GM12874 (cell line): ENCODE data around the gene PARD3.

ENCODE experiments used
- TF ChIP-seq, protein P1 (sequence below): IDR thresholded peaks from 2 replicates; pipeline ENCODE4 v1.5.1; 2011; ENCODE audit warnings: low read depth, mild to moderate bottlenecking, control low read depth, low read length, moderate library complexity; ENCODE audit not compliant: insufficient read depth

The PARD3 gene

DNA sequence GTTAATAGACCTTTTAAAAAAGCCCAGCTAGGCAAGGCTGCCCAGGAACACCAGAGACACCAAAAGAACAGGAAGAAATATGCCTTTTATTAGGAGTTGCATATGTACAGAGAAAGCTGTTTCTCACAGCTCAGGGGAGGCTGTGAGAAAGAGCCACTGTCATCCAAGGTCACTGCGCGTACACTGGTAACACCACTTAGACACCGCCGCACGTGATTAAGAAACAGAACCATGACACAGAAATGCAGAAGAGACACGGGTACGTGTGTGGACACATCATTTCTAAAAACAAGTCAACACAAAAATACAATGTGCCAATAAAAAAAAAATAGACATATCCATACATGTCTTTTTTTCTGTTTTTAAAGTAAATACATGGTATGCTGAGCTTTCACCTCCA, 705.6 kb downstream of the PARD3 start:
- TF ChIP-seq, protein P1, sequence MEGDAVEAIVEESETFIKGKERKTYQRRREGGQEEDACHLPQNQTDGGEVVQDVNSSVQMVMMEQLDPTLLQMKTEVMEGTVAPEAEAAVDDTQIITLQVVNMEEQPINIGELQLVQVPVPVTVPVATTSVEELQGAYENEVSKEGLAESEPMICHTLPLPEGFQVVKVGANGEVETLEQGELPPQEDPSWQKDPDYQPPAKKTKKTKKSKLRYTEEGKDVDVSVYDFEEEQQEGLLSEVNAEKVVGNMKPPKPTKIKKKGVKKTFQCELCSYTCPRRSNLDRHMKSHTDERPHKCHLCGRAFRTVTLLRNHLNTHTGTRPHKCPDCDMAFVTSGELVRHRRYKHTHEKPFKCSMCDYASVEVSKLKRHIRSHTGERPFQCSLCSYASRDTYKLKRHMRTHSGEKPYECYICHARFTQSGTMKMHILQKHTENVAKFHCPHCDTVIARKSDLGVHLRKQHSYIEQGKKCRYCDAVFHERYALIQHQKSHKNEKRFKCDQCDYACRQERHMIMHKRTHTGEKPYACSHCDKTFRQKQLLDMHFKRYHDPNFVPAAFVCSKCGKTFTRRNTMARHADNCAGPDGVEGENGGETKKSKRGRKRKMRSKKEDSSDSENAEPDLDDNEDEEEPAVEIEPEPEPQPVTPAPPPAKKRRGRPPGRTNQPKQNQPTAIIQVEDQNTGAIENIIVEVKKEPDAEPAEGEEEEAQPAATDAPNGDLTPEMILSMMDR: no peak

DNA sequence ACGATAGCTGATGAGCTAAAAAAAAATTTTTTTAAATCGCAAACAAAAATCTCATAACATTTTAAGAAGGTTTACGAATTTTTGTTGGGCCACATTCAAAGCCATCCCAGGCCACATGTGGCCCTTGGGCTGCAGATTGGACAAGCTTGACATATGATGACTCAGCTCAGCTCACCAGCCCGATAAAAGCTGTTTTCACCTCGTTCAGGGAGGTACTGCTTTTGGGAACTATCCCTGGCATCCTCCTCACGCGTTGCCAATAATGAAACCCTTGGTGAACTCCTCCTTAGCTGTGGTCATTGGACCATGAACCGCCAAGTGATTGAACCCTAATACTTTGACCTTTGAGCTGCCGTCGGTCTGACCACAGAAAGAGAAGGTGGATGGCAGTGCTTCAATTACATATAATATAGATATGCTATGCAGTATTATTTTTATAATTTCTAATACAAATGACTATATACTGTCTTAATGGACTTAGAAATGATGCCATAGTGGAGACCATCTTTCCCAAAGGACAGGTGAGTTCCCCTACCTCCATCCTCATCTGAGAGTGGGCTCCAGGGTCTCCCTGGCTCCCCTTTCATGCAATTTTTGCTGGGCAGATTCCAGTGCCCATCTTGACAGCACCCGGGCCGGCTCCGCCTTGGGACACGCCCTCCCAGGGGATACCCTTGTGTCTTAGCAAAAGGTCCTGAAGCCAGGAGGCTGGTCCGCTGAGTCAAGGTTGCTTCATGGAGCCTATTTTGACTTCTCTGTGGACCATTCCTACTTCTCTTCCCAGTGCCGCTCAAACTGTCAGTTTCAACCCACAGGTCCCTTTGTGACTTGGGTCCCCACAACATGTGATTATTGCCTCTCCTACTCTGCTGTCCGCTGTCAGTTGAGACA, 707.2 kb downstream of the PARD3 start:
- TF ChIP-seq, protein P1: no peak

DNA sequence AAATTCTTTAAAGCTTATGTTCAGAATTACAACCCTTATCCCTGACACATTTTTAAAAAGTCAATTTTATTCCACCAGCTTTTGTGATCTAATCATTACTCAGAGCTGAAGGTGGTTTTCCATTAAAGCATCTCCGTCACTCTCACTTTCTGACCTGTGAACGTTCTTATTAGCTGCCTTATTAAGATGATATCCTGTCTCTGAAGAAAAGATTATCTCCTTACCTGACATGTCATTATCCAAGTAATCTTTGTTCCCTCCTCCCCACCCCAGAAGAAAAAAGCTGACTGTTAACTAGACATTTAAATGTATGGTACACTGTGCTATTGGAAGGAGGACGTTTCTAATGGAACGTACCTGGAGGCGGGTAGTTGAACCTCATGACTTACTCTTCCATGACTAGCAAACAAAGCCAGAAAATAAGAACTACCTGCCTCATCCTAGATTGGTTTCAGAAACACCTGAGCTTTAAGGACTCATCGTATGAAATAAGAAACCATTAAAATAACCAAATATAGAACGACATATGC, 708.7 kb downstream of the PARD3 start:
- TF ChIP-seq, protein P1: no peak

DNA sequence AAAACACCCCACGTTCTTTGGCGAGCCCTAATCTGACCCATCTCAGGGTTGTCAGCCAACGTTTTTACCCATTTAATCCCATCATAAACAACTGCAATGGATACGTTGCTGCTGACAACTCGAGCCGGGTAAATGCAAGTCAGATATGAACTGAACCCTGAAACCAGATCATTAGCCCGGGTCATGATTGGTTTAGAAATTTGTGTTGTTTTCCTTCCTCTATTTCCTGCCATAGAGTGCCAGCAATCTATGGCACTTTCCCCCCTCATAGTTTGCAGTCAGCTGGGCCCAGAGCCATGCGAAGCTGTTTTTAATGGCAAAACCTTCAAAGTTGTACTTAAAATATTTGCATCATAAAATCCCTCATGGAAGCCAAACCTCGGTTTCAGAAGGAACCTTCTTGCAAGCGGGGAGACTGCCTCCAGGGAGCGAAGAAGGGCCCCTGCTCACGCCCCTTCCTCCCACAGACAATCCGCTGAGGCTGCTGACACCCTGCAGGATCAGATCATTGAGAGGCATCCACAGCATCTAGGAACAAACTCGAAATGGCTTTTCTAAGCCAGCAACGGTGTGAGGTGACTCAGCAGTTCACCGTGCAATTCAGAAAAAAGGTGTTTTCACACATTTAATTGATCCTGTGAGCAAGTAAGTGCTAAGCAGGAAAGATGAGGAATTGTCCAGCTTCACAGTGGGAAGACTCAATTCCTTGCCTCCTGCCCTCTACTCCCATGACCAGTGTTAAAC, 710.1 kb downstream of the PARD3 start:
- TF ChIP-seq, protein P1: no peak

DNA sequence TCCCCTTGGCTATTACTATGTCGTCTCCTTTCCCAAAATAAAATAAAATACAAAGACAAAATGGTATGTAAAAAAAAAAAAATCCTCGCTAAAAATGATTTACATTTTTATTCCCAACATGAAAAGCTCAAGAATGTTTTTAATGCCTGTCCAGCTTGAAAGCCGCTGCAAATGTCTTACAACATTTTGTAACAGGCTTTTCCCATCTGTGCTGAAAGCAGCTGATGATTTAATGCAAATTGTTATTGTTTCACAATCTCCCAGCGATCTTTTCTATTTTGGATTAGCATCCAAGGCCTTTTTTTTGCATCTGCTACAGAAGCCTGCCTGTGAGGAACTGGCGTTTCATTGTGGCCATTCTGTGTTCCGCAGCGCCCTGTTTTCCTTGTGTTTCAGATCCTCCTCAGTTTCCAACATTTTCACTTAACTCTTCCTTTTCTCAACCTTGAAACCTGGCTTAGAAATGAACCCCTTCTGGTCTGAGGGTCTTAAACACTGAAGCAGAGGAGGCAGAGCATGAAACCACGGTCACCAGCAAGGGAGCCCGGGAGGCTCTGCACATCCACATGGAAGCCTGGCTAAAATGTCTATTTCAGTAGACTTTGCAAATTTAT, 712.1 kb downstream of the PARD3 start:
- TF ChIP-seq, protein P1: no peak

DNA sequence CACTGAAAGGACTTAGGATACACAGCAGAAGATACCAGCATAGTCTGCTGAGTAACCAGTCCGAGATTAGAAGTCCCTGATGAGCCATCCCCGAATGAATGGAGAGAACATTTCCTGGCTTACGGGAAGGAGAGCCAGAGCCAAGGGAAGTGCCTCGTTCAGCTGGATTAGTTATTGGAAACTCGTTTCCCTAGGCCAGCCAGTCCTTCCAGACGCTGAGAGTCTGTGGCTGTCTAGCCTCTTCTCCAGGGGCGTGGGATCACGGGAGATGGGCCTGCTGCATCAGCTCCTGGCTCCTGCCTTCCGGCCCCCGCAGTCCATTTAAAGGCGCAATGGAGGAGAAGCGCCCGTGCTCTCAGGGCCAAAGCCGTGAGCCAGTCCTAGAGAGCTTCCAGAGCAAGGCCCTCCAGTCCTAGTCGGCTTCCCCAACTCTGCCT, 712.8 kb downstream of the PARD3 start:
- TF ChIP-seq, protein P1: no peak

DNA sequence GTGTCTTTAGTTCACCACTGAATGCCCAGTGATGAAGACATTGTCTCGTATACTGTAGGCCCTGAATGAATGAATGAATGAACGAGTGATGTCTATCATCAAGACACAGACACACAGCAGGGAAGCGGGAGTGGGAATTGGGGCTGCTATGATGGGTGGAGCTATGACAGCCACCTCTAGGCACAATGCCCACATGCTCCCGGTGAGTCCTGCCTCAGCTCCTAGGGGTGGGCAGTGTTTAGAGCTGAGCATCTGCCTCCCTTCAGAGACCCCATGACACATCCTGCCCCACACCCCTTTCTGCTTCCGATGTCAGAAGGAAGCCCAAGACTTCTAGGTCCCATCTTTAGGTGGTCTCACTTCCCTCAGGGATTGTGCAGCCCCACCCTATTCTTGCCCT, 714.1 kb downstream of the PARD3 start:
- TF ChIP-seq, protein P1: no peak
